Measurements from ENCODE around the gene PRMT7. TPM values are rescaled to one million over a fixed set of nuclear protein-coding genes. Genes with fewer than 3 reads are reported as not detected.

PRMT7 gene
- total RNA-seq, 1 experiment from 2014 or later = 47.5 TPM

DNA sequence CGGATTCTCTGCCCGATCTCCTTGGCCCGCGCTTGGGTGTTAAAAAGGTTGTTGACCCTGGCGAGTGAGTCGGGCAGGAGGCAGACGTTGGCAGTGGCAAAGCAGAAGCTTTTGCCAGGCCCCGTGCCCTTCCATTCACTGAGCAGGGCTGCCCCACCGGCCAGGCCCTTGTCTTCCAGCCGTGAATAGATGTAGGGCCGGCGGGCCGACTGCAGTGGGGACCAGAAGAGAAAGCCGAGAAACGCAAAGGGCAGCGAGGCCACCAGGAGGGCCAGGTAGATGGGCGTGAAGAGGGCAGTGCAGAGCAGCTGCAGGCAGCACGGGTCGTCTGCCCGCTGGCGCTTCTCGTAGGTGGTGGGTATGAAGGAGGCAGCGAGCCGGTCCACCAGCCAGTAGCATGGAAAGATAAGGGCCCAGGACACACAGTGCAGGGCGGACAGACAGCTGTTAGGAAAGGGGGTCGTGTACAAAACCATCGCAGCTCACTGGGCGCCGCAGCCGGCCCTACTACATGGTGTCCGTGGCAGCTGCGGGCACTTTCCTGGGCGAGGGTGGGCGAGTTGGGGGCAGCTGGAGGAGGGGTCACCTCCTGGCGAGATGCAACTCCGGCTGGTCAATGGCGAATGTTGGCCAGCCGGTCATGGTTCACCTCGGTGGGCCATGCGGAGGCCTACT lies 61.0 kb downstream of the PRMT7 start:
- POLR2A ChIA-PET (ENCODE audit: unreplicated experiment) = no interaction called here
- BruUV-seq (replicated peaks) = no TSS peak
- CTCF ChIA-PET = no interaction called here
- H4K20me1 ChIP-seq (ENCODE audit: insufficient read depth) = no peaks in the 10 kb centered on the region
- no peak for DNase-seq
- H3K27ac ChIP-seq = no peak overlapping the region
- no peaks in the 10 kb centered on the region for H3K9me2 ChIP-seq (ENCODE audit: insufficient read depth)
- H3K9me3 ChIP-seq (ENCODE audit: insufficient read depth, low read depth) = no peaks in the 10 kb centered on the region
- H3K36me3 ChIP-seq (ENCODE audit: low read depth) = no peaks in the 10 kb centered on the region
- H3K4me2 ChIP-seq = no peak overlapping the region
- no peak overlapping the region for H2AFZ ChIP-seq
- no peaks in the 10 kb centered on the region for H3K79me2 ChIP-seq (ENCODE audit: low read depth)
- no peak for TF ChIP-seq EZH2 (IDR thresholded peaks at IDR 0.05; ENCODE audit: low read depth)
- TF ChIP-seq, protein P1, sequence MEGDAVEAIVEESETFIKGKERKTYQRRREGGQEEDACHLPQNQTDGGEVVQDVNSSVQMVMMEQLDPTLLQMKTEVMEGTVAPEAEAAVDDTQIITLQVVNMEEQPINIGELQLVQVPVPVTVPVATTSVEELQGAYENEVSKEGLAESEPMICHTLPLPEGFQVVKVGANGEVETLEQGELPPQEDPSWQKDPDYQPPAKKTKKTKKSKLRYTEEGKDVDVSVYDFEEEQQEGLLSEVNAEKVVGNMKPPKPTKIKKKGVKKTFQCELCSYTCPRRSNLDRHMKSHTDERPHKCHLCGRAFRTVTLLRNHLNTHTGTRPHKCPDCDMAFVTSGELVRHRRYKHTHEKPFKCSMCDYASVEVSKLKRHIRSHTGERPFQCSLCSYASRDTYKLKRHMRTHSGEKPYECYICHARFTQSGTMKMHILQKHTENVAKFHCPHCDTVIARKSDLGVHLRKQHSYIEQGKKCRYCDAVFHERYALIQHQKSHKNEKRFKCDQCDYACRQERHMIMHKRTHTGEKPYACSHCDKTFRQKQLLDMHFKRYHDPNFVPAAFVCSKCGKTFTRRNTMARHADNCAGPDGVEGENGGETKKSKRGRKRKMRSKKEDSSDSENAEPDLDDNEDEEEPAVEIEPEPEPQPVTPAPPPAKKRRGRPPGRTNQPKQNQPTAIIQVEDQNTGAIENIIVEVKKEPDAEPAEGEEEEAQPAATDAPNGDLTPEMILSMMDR (conservative IDR thresholded peaks at IDR 0.05) = no peak
- no peaks in the 10 kb centered on the region for H3K27me3 ChIP-seq (ENCODE audit: insufficient read depth, low read depth)
- intact Hi-C loops (cut with micrococcal nuclease; ENCODE audit: unreplicated experiment) = no loop called here
- H3K4me3 ChIP-seq = no peak overlapping the region
- H3K4me1 ChIP-seq (replicated peaks; ENCODE audit: insufficient read depth) = no peaks in the 10 kb centered on the region
- no peaks in the 10 kb centered on the region for H3F3A ChIP-seq (ENCODE audit: insufficient read depth, low read depth)

DNA sequence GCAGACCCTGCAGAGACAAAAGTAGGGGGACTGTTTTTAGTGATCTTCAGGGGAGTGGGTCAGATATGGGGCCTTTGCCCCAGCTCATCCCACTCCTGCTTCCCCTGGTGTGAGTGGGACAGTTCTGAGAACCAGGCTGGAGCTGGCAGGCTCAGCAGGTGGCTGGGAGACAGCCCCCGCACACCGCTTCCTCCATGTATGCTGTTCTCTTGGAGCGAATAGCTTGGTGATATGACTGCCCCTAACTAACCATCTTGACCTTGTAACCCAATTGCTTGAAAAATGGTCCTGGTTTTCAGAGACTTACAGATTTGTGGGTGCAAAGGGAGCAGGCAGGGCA lies 61.5 kb downstream of the PRMT7 start:
- no peak for TF ChIP-seq EZH2 (IDR thresholded peaks at IDR 0.05; ENCODE audit: low read depth)
- TF ChIP-seq, protein P1 (conservative IDR thresholded peaks at IDR 0.05) = no peak
- Histone ChIP-seq H3K4me2 (no peak overlapping the region), H3K9me2 (ENCODE audit: insufficient read depth) (no peaks in the 10 kb centered on the region), H2AFZ (no peak overlapping the region), H3F3A (ENCODE audit: insufficient read depth, low read depth) (no peaks in the 10 kb centered on the region), H4K20me1 (ENCODE audit: insufficient read depth) (no peaks in the 10 kb centered on the region), H3K4me3 (no peak overlapping the region), H3K79me2 (ENCODE audit: low read depth) (no peaks in the 10 kb centered on the region), H3K4me1 (replicated peaks; ENCODE audit: insufficient read depth) (no peaks in the 10 kb centered on the region), H3K9me3 (ENCODE audit: insufficient read depth, low read depth) (no peaks in the 10 kb centered on the region), H3K27ac (no peak overlapping the region), H3K27me3 (ENCODE audit: insufficient read depth, low read depth) (no peaks in the 10 kb centered on the region), H3K36me3 (ENCODE audit: low read depth) (no peaks in the 10 kb centered on the region)
- DNase-seq = no peak
- POLR2A ChIA-PET (ENCODE audit: unreplicated experiment) = no interaction called here
- CTCF ChIA-PET = no interaction called here
- BruUV-seq (replicated peaks) = no TSS peak
- intact Hi-C loops (cut with micrococcal nuclease; ENCODE audit: unreplicated experiment) = no loop called here

DNA sequence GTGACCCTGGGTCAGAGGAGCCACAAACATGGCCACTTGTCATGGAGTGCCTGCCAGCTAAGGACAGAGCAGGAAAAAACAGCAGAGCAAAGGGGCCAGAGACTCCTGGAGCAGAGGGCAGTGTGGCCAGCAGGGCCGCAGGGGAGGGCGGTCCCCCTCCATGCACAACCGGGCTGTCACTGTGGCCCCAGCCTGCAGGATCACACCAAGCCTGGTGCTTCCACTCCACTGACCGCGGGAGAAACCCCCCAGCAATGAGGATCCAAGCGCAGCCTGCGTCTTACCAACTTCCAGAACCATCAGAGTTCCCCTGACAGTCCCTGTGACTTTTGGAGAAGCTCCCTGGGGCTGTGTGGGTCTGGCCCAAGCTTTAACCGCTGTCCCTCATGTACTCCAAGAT lies 62.0 kb downstream of the PRMT7 start:
- CTCF ChIA-PET = no interaction called here
- Histone ChIP-seq H3K9me3 (ENCODE audit: insufficient read depth, low read depth) (no peaks in the 10 kb centered on the region), H3K4me2 (no peak overlapping the region), H3K9me2 (ENCODE audit: insufficient read depth) (no peaks in the 10 kb centered on the region), H3K79me2 (ENCODE audit: low read depth) (no peaks in the 10 kb centered on the region), H3K27me3 (ENCODE audit: insufficient read depth, low read depth) (no peaks in the 10 kb centered on the region), H3K4me3 (no peak overlapping the region), H3K4me1 (replicated peaks; ENCODE audit: insufficient read depth) (peaks cover 4% of the 10 kb centered on the region; the same call in 1 of the 2 replicates), H3K27ac (no peak overlapping the region), H2AFZ (no peak overlapping the region), H3K36me3 (ENCODE audit: low read depth) (no peaks in the 10 kb centered on the region), H3F3A (ENCODE audit: insufficient read depth, low read depth) (no peaks in the 10 kb centered on the region), H4K20me1 (ENCODE audit: insufficient read depth) (no peaks in the 10 kb centered on the region)
- intact Hi-C loops (cut with micrococcal nuclease; ENCODE audit: unreplicated experiment) = no loop called here
- BruUV-seq (replicated peaks) = no TSS peak
- DNase-seq = no peak
- TF ChIP-seq EZH2 (IDR thresholded peaks at IDR 0.05; ENCODE audit: low read depth) = no peak
- TF ChIP-seq, protein P1 (conservative IDR thresholded peaks at IDR 0.05) = no peak
- POLR2A ChIA-PET (ENCODE audit: unreplicated experiment) = no interaction called here
